Mucosa of rectum (tissue), 2 donors: Measurements from ENCODE around the gene ERFL.
A peak's percentile ranks its signal among the peaks of the same experiment; 100 is the strongest.

Experiments used
- H3K27ac ChIP-seq, 2 donors: one replicate each; pipeline ENCODE4 v1.7.0; 2013; ENCODE audit warnings: inconsistent platforms in 2 of 2, low read depth in 2 of 2, low read length in 2 of 2
- H3K27me3 ChIP-seq, 2 donors: one replicate each; pipeline ENCODE4 v1.7.0; 2013; ENCODE audit warnings: low read length in 2 of 2; ENCODE audit not compliant: control insufficient read depth in 2 of 2, insufficient read depth in 2 of 2
- H3K36me3 ChIP-seq, 2 donors: one replicate each; pipeline ENCODE4 v1.7.0; 2013; ENCODE audit warnings: low read length in 2 of 2; ENCODE audit not compliant: control insufficient read depth in 2 of 2, insufficient read depth in 2 of 2
- H3K4me1 ChIP-seq, 2 donors: one replicate each; pipeline ENCODE4 v1.7.0; 2013; ENCODE audit warnings: low read length in 2 of 2, mild to moderate bottlenecking in 1 of 2; ENCODE audit not compliant: control insufficient read depth in 2 of 2, insufficient read depth in 2 of 2
- H3K4me3 ChIP-seq, 2 donors: one replicate each; pipeline ENCODE4 v1.7.0; 2013; ENCODE audit warnings: low read length in 2 of 2
- H3K9ac ChIP-seq, 2 donors: one replicate each; pipeline ENCODE4 v1.7.0; 2013; ENCODE audit warnings: low read length in 2 of 2, low read depth in 1 of 2, mild to moderate bottlenecking in 1 of 2
- H3K9me3 ChIP-seq, 2 donors: one replicate each; pipeline ENCODE4 v1.7.0; 2013; ENCODE audit warnings: low read length in 2 of 2; ENCODE audit not compliant: control insufficient read depth in 2 of 2
- donor health status: healthy.
- donor health status: Normal muscosa, but diverticular disease.

Gene ERFL

DNA sequence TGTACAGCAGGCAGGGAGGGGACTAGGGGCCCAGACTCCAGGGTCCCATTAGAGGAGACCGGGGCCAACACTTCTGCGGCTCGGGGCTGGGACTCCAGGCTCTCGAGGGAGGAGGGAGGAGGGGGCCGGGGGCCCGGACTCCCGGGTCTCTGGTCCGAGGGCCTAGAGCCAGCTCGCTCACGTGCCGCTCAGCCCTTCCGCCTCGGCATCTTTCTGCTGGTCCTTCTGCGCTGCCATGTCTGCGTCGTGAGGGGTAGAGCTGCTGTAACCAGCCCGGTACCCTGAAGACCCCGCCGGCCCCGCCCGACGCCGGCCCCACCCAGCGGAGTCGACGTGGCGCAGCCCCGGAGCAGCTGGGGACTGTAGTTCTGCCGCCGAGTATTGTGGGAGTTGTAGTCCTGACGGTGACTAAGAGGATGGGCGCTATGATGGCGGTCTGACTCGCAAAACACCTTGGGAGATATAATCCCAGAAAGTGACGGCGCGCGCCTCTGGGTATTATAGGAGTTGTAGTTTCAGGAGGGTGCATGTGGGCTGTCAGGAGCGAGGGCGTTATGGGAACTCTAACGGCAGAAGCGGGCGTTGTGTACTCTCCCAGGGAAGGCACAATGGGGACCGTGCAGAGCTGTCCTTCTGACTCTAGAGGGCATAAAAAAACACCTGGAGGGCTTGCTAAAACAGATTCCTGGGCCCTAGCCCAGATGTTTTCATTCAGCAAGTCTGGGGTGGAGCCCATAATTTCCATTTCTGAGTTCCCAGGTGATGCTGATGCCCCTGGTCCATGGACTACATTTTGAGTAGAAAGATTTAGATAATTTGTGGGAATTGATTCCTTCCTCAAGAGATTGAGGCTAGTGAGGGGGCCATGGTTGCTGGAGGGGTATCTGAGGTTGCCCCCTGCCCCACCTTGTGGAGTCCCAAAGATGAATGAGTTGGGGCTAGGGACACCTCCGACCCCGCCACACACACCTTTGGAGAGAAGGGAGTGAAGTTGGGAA lies 31.1 kb upstream of the ERFL start, which contains the start of gene RABAC1:
TSS of gene RABAC1 (minus strand) at position 266 of the 998 bp plus-strand sequence. CDS start at position 237, 29 bp downstream.
- H3K27ac ChIP-seq, result peak within 1 kb of the TSS; percentile 98

DNA sequence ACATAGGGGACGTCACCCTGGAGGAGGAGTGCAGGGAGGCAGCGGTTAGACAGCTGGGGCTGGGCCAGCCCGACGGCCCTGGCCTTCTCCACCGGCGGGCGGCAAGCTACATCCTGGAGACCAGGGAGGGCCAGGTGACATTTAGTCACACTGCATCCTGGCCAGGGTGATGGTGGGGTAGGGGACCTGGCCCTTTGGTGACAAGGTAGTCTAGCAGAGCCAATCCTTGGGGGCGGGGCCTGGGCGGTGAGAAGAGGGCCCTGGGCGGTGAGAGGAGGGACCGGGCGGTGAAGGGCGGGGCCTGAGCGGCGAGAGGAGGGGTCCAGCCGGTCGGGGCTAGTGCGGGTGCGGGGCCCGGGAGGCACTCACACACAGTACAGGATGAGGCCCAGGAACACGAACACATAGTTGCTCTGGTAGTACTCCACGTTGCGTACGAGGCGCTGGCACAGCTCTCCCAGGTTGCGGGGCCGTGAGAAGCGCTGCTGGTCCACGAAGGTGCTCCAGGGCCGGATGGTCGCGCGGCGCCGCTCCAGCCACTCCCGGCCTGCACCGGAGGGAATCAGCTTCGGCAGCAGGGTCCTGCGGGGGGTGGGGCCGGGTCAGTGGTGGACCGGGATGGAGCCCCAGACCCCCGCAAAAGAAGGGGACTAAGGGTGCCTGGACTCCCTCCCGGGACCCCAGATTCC lies 30.3 kb upstream of the ERFL start:
- Histone ChIP-seq H3K9ac (peak overlapping the region; percentile 93 to 99), H3K4me1 (peaks cover 19 to 25% of the 10 kb centered on the region in 2 donors), H3K4me3 (peak overlapping the region; percentile 87 to 94), H3K9me3 (no peaks in the 10 kb centered on the region), H3K27ac (peak overlapping the region; percentile 98), H3K36me3 (peaks cover 0 to 2% of the 10 kb centered on the region in 2 donors), H3K27me3 (no peaks in the 10 kb centered on the region)

More for the DNA sequence above, 31.1 kb upstream of the ERFL start, which contains the start of gene RABAC1:
- peaks cover 0 to 2% of the 10 kb centered on the region in 2 donors for H3K36me3 ChIP-seq
- no peaks in the 10 kb centered on the region for H3K9me3 ChIP-seq
- H3K4me1 ChIP-seq, result peaks cover 19 to 25% of the 10 kb centered on the region in 2 donors
- H3K4me3 ChIP-seq, result peak within 1 kb of the TSS; percentile 87 to 94
- H3K27me3 ChIP-seq, result no peaks in the 10 kb centered on the region
- H3K9ac ChIP-seq, result peak within 1 kb of the TSS; percentile 93 to 99

DNA sequence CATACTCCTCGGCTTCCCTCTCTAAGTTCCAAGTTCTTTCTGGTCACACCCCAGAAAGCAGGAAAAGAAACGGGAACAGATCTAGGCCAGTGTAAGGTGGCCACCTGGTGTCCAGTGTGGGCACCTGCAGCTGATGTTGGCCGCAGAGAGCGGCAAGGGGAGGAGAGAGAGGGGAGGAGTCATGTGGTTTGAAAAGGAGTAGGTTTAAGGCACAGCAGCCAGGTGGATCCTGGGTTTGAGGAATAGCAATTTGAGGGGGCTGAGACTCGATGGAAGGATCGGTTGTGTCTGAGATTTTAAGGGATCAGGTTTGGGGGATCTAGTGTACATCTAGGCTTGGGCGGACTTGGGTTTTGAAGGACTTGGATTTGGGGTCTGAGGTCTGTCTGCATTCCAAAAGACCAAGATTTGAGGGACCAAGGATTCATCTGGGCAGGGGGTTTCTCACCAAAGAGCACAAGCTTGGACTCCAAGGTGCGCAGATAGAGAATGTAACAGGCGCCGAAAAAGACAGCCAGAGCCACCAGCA lies 29.7 kb upstream of the ERFL start:
- no peaks in the 10 kb centered on the region for H3K27me3 ChIP-seq
- H3K9ac ChIP-seq, result peak overlapping the region; percentile 93 to 99
- H3K9me3 ChIP-seq, result no peaks in the 10 kb centered on the region
- peak overlapping the region; percentile 98 for H3K27ac ChIP-seq
- H3K4me3 ChIP-seq, result peak overlapping the region; percentile 87 to 94
- peaks cover 0 to 2% of the 10 kb centered on the region in 2 donors for H3K36me3 ChIP-seq
- peaks cover 19 to 25% of the 10 kb centered on the region in 2 donors for H3K4me1 ChIP-seq

DNA sequence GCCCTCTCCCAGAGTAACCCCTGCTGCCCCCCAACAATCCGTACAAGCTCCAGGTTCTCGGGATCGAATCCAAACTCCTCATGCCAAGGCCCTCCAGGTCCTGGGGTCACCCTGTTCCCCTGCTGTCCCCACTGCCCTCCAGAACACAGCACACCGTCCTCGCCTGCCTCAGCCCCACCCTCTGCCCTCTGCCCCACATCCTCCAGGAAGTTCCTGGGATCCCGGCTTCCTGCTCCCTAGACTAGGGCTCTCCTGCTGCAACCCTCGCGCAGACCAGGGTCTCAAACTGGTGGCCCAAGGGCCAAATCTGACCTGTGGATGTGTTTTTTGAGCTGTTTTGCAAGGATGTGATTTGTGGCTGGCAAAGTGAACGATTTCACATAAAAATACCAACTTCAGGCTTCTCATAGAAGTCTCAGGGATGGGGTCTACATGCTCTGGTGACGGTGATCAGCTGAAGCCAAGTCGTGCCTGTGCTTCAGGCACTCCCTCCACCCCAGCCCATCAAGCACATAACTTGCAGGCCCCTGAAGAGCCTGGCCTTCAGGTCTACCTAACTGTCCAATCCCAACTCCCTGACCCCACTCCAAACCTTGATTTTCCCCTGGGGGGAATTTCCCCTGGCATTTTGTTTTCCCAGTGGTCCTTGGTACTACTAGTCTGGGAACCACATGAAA lies 29.1 kb upstream of the ERFL start:
- H3K9ac ChIP-seq, result peak overlapping the region; percentile 93 to 99
- H3K4me3 ChIP-seq, result peak overlapping the region; percentile 74 to 87
- peak overlapping the region; percentile 98 for H3K27ac ChIP-seq

DNA sequence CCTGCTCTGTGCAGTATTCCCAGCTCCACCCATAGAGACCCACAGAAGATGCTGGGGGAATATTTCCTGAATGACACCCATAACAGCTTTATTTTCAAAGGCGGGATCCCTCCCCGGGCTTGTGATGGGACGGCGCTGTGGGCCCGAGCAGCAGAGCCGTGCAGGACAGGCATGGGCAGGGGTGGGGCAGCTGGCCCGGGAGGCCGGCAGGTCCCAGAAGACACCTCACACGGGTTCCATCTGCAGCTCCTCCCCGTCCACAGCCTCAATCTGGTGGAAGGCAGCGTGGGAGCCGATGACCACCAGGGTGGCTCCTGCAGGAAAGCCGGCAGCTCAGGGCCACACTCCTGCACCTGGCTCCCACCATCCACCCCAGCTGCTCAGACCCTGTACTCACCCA lies 28.4 kb upstream of the ERFL start:
- peak overlapping the region; percentile 74 to 87 for H3K4me3 ChIP-seq
- H3K9ac ChIP-seq, result peak overlapping the region; percentile 93 to 99
- H3K9me3 ChIP-seq, result no peaks in the 10 kb centered on the region
- H3K27me3 ChIP-seq, result no peaks in the 10 kb centered on the region
- H3K4me1 ChIP-seq, result peaks cover 19 to 25% of the 10 kb centered on the region in 2 donors
- H3K27ac ChIP-seq, result peak overlapping the region; percentile 98
- peaks cover 0 to 2% of the 10 kb centered on the region in 2 donors for H3K36me3 ChIP-seq

More for the DNA sequence above, 29.1 kb upstream of the ERFL start:
- no peaks in the 10 kb centered on the region for H3K27me3 ChIP-seq
- peaks cover 0 to 2% of the 10 kb centered on the region in 2 donors for H3K36me3 ChIP-seq
- H3K4me1 ChIP-seq, result peaks cover 19 to 25% of the 10 kb centered on the region in 2 donors
- H3K9me3 ChIP-seq, result no peaks in the 10 kb centered on the region

DNA sequence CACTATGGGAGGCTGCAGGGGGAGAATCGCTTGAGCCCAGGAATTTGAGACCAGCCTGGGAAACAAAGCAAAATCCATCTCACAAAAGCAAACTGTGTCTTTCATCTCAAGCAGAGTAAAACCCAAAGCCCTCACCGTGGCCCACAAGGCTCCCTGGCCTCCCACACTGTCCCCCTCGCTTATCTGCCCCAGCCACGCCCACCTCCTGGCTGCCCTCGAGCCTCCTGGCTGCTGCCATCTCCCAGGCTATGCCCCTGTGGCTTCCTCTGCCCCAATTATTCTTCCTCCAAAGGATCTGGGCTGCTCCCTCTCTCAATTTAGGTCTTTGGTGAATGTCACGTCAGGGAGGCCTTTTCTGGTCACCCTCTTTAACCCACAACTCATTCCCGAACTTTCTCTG lies 27.3 kb upstream of the ERFL start:
- peak overlapping the region in 1 of 2 donors; percentile 99 for H3K9ac ChIP-seq
- H3K36me3 ChIP-seq, result peaks cover 0 to 2% of the 10 kb centered on the region in 2 donors
- H3K4me1 ChIP-seq, result peaks cover 19 to 25% of the 10 kb centered on the region in 2 donors
- H3K27me3 ChIP-seq, result no peaks in the 10 kb centered on the region
- no peak overlapping the region for H3K27ac ChIP-seq
- H3K9me3 ChIP-seq, result no peaks in the 10 kb centered on the region
- H3K4me3 ChIP-seq, result no peak overlapping the region

DNA sequence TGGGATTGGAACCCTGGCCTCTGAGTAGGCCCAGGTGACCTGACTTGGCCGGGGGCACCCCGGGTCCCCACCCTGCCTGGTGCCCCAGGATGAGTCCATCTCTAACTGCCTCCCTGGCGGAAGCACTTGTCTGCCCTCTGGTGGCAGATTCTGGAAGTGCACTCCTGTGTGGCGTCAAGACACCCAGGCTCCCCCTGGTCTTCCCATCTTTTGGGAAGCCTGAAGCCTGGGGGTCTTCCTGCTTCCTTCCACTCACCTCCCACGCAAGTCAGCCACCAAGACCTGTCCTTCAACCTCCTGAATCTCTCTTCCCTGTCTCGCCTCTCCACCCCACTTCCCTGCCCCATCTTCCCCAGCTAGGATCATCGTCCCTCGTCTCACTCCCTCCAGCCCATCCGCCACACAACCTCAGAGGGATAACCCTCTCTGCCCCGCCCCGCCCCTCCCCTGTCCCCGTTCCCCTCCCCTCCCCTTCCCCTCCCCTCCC lies 23.5 kb upstream of the ERFL start:
- Histone ChIP-seq H3K27ac (no peak overlapping the region), H3K4me1 (peaks cover 5 to 9% of the 10 kb centered on the region in 2 donors), H3K27me3 (no peaks in the 10 kb centered on the region), H3K36me3 (peaks cover 0 to 2% of the 10 kb centered on the region in 2 donors), H3K9me3 (no peaks in the 10 kb centered on the region), H3K4me3 (no peak overlapping the region), H3K9ac (no peak overlapping the region)

DNA sequence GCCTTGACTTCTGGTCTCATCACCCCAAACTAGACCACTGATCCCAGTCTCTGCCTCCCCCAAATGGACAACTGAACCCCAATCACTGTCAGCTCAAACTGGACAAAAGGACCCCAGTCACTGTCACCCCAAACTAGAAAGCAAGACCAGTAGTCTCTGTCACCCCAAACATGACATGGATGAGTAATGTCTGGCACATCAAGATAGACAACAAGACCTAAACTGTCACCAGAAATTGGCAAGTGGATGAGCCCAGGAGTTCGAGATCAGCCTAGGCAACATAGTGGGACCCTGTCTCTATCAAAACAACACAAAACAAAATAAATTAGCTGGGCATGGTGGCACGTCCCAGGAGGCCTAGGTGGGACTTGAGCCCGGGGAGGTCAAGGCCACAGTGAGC lies 18.8 kb upstream of the ERFL start:
- no peak overlapping the region for H3K4me3 ChIP-seq
- no peaks in the 10 kb centered on the region for H3K4me1 ChIP-seq

DNA sequence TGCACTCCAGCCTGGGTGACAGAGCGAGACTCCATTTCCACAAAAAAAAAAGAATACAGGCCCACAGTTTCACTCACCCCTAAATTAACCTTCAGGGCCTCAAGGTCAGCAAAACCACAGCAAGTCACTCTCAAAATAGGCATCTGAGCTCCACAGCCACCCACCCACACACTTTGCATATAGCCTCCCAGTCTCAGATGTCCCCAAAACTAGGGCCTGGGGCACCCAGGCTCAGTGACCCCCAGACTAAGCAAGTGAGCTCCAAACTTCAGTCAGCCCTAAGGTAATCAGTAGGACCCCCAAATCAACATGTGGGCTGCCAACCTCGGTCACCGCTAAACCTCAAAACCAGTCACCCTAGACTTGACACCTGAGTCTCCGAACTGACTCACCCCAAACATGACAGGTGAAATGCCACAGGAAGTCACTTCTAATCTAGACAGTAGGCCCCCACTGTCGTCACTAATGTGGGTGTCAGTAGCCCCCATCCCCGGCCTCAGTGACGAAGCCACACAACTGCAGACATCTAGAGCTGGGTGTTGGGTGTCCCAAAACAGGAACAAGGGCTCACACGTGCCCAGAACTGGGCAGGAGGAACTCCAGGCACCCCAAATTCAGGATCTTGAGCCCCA lies 17.0 kb upstream of the ERFL start:
- Histone ChIP-seq H3K9ac (no peak overlapping the region), H3K4me1 (peaks cover 0 to 6% of the 10 kb centered on the region in 2 donors), H3K27me3 (peaks cover 3 to 4% of the 10 kb centered on the region in 2 donors), H3K4me3 (no peak overlapping the region), H3K36me3 (no peaks in the 10 kb centered on the region), H3K27ac (peak overlapping the region; percentile 20 to 69), H3K9me3 (no peaks in the 10 kb centered on the region)

More for the DNA sequence above, 18.8 kb upstream of the ERFL start:
- Histone ChIP-seq H3K27ac (no peak overlapping the region), H3K27me3 (no peaks in the 10 kb centered on the region), H3K9ac (no peak overlapping the region), H3K36me3 (no peaks in the 10 kb centered on the region), H3K9me3 (no peaks in the 10 kb centered on the region)
